ENCODE measurements around the gene CEP85L.

CEP85L gene

GRCh38 chr6:118661831-118662230, 10.4 kb upstream of the CEP85L start:
- no peak overlapping the region for H3K27ac ChIP-seq
- TF ChIP-seq, protein P1, sequence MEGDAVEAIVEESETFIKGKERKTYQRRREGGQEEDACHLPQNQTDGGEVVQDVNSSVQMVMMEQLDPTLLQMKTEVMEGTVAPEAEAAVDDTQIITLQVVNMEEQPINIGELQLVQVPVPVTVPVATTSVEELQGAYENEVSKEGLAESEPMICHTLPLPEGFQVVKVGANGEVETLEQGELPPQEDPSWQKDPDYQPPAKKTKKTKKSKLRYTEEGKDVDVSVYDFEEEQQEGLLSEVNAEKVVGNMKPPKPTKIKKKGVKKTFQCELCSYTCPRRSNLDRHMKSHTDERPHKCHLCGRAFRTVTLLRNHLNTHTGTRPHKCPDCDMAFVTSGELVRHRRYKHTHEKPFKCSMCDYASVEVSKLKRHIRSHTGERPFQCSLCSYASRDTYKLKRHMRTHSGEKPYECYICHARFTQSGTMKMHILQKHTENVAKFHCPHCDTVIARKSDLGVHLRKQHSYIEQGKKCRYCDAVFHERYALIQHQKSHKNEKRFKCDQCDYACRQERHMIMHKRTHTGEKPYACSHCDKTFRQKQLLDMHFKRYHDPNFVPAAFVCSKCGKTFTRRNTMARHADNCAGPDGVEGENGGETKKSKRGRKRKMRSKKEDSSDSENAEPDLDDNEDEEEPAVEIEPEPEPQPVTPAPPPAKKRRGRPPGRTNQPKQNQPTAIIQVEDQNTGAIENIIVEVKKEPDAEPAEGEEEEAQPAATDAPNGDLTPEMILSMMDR (IDR thresholded peaks at IDR 0.05): no peak
- TF ChIP-seq ZFX (IDR thresholded peaks at IDR 0.05; ENCODE audit: borderline replicate concordance): no peak

- no peak overlapping the region for H3K27ac ChIP-seq
- TF ChIP-seq, protein P1 (IDR thresholded peaks at IDR 0.05): no peak
- no peak for TF ChIP-seq ZFX (IDR thresholded peaks at IDR 0.05; ENCODE audit: borderline replicate concordance)
Observed at GRCh38 chr6:118660218-118660569, 8.8 kb upstream of the CEP85L start.

DNA sequence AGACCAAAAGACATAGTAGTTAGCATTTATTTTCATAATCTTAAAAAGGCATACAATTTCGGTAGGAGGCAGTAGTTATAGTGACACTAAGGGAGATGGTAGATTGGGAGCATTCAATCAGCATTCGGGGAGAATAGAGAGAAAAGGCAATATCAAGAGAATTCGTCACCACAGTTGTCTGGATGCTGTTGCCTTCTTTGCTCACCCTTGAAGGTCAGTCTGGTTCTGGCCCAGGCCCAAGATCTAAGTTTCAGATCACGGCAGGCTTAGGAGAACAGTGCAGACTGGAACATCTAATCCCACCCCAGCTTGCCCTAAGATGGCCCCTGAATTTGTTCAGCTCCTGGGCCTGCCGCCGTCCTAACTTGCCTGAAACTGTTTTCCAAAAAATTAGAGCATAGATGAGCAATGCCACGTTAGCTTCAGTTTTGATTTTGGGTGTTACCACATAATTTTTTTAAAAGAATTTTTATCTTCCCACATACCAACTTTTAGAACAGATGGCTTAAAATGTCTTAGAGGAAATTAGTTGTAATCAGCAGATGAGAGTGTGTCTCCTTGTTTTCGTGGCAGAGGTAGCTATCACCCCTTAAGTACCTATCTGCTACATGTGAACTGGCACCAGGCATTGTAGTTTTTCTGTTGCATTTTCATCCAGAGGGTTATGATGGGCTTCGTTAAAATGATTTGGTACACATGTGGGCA, 8.3 kb upstream of the CEP85L start:
- TF ChIP-seq ZFX (IDR thresholded peaks at IDR 0.05; ENCODE audit: borderline replicate concordance): no peak
- TF ChIP-seq, protein P1 (IDR thresholded peaks at IDR 0.05): no peak
- no peak overlapping the region for H3K27ac ChIP-seq

GRCh38 chr6:118656847-118657451, 5.6 kb upstream of the CEP85L start:
- TF ChIP-seq, protein P1 (IDR thresholded peaks at IDR 0.05): no peak
- H3K27ac ChIP-seq: no peak overlapping the region

GRCh38 chr6:118652051-118652615, 742 bp upstream of the CEP85L start:
- no peak for TF ChIP-seq ZFX (IDR thresholded peaks at IDR 0.05; ENCODE audit: borderline replicate concordance)
- TF ChIP-seq, protein P1 (IDR thresholded peaks at IDR 0.05): no peak
- H3K27ac ChIP-seq: peak overlapping the region; percentile 71

GRCh38 chr6:118650582-118651281, 659 bp downstream of the CEP85L start:
- H3K27ac ChIP-seq: peak overlapping the region; percentile 71
- TF ChIP-seq, protein P1 (IDR thresholded peaks at IDR 0.05): no peak
- TF ChIP-seq ZFX (IDR thresholded peaks at IDR 0.05; ENCODE audit: borderline replicate concordance): no peak
